Cardiac atrium fibroblast (primary cell): ENCODE data around the gene SLC2A10. TPM values are rescaled to one million over a fixed set of nuclear protein-coding genes. Genes with fewer than 3 reads are reported as not detected.

Experiments
- total RNA-seq: library from RNA; depleted of rRNA; stranded (reverse); fragments of >200 nt; gene quantifications from 2 replicates; pipeline ENCODE4 v1.2.3, GENCODE V29; 2015

The SLC2A10 gene
- 43.7 TPM in 2 replicates for total RNA-seq

DNA sequence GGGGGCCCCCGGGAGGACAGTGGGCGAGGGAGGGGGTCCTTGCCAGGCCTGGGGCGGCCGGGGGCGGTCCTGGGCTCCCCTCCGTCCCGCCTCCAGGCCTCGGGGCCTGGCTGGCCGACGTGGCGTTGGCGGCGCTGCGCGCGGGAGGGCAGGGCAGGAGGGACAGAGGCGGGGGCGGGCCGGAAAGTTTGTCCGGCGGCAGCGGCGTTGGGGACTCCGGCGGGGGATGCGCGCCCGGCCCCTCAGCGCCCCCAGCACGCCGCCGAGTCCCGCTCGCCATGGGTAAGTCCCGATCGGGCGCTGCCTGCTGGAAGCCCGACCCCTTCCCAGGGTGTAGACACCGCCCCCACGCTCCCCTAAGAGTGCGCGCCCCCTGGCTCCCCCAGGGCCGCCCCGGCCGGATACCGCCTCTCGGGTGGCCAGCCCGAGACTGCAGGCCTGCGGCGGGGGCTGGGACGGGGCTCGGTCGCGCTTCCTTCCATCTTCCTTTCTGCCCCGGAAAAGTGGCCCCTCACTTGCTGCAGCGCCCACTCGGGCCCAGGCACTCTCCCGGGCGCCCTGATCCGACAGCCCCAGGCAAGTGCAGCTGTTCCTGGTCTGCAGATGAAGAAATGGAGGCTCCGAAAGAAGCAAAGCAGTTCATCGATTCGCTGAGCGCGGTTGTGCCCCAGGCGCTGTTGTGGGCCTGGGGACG, at the start of gene SLC2A10:
Gene SLC2A10, plus strand, starts transcription at position 191 of the 694 bp plus-strand sequence. Its CDS starts 88 bp downstream, at position 279.

DNA sequence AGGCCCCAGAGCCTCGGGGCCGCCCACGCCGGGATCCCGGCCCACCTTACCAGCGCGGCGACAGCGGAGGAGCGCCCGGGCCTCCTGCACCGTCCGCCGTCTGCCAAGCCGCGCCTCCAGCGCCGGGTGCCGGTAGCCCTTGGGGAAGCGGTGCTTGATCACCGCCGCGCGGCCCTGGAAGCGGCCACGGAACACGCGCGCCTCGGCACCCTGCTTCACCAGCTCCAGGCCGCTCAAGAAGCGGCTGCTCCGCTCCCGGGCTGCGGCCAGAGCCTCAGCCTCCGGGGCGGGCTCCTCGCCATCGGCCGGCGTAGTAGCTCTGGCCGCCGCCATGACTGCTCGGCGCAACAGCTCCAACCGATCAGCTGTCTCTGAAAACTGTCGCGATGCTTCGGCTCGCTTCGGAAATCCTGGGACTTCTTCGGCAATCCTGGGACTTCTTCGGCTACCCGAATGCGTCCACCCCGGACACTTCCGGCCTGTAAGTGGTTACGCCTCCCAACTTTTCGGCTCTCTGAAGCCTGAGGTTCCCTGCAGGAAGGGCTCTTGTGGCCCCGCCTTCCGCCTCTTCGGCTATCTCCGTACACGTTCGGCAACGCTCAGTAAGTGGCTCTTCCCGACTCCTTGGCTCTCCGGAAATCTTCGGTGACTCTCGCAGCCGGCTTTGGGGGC, 20.2 kb upstream of the SLC2A10 start, which contains the start of gene TP53RK:
Gene TP53RK, minus strand, starts transcription at position 363 of the 672 bp plus-strand sequence. Its CDS starts 30 bp downstream, at position 333.

Other genes with a start within 250 kb of the SLC2A10 start
- gene ZNF334, start 196.1 kb upstream of the SLC2A10 start, total RNA-seq = 2.6 and 2.9 TPM in 2 replicates
- not detected in 2 replicates for gene OCSTAMP, start 159.0 kb upstream of the SLC2A10 start, total RNA-seq
- 0.16 and 0.36 TPM in 2 replicates for gene SLC13A3, start 58.2 kb upstream of the SLC2A10 start, total RNA-seq
- gene TP53RK, start 20.2 kb upstream of the SLC2A10 start, total RNA-seq = 13.3 and 17.7 TPM in 2 replicates
- 3.6 and 4.2 TPM in 2 replicates for gene EYA2, start 185.2 kb downstream of the SLC2A10 start, total RNA-seq